Mammary epithelial cell (primary cell): ENCODE results near the gene ACTR5.

Experiments used
- CTCF ChIP-seq, 2 donors: IDR thresholded peaks in 1 of 2; conservative IDR thresholded peaks in 1 of 2; 2 replicates each; pipeline ENCODE4 v1.5.1; 2011 to 2012; ENCODE audit warnings: inconsistent platforms in 2 of 2, low read length in 2 of 2, mild to moderate bottlenecking in 2 of 2, control low read depth in 1 of 2, low read depth in 1 of 2; ENCODE audit not compliant: insufficient read depth in 1 of 2; ENCODE audit errors: extremely low read depth in 1 of 2
- EZH2 ChIP-seq: IDR thresholded peaks from 2 replicates; pipeline ENCODE4 v1.6.1; 2012; ENCODE audit warnings: low read length, inconsistent platforms, borderline replicate concordance

- TF ChIP-seq CTCF (conservative IDR thresholded peaks at IDR 0.05 in 1 of 2, IDR thresholded peaks at IDR 0.05 in 1 of 2; ENCODE audit: extremely low read depth in 1 of 2, insufficient read depth in 1 of 2, low read depth in 1 of 2, low read length in 2 of 2) (no peak), EZH2 (no peak)
These were observed 62.8 kb downstream of the ACTR5 start for GRCh38 chr20:38810926-38811630.
